Mesothelial cell of epicardium (in vitro differentiated cells): ENCODE results near the gene GPT2. TPM values are rescaled to one million over a fixed set of nuclear protein-coding genes. Genes with fewer than 3 reads are reported as not detected.

Experiments used
- DNase-seq, 2 experiments: peaks; one replicate each; pipeline ENCODE4 v3.0.0; 2021; ENCODE audit warnings: low spot score in 2 of 2; ENCODE audit not compliant: unreplicated experiment in 2 of 2
- H3K27ac Mint-ChIP-seq: 2 replicates; pipeline ENCODE4 v1.8.0; 2021; ENCODE audit warnings: mixed read lengths
- H3K27me3 Mint-ChIP-seq: 2 replicates; pipeline ENCODE4 v1.8.0; 2021; ENCODE audit warnings: low read depth, mixed read lengths
- H3K36me3 Mint-ChIP-seq: 2 replicates; pipeline ENCODE4 v1.8.0; 2021; ENCODE audit warnings: mixed read lengths
- H3K4me1 Mint-ChIP-seq: 2 replicates; pipeline ENCODE4 v1.8.0; 2021; ENCODE audit warnings: mixed read lengths
- H3K4me3 Mint-ChIP-seq: 2 replicates; pipeline ENCODE4 v1.8.0; 2021; ENCODE audit warnings: mild to moderate bottlenecking, moderate library complexity, mixed read lengths
- H3K9me3 Mint-ChIP-seq: 2 replicates; pipeline ENCODE4 v1.8.0; 2021; ENCODE audit warnings: mixed read lengths
- CTCF ChIP-seq: fragments of 200-600 bp; sonication (generic); IDR thresholded peaks from one replicate; pipeline ENCODE4 v1.5.0; 2021; ENCODE audit warnings: antibody characterized with exemption; ENCODE audit not compliant: unreplicated experiment
- total RNA-seq: library from RNA; stranded (reverse); gene quantifications from 3 replicates; pipeline ENCODE4 v1.2.1, GENCODE V29; 2021

The GPT2 gene
- total RNA-seq, 1 donor from 2014 or later, result 30.6 TPM

GRCh38 chr16:46911038-46911437 lies 26.9 kb downstream of the GPT2 start:
- Mint-ChIP-seq H3K36me3 (peaks cover 20% of the 10 kb centered on the region), H3K27me3 (no peaks in the 10 kb centered on the region), H3K4me1 (no peaks in the 10 kb centered on the region), H3K4me3 (no peak overlapping the region), H3K9me3 (no peaks in the 10 kb centered on the region), H3K27ac (no peak overlapping the region)
- no peak for DNase-seq
- TF ChIP-seq CTCF, result no peak

- Mint-ChIP-seq H3K4me3 (no peak overlapping the region), H3K9me3 (no peaks in the 10 kb centered on the region), H3K27me3 (no peaks in the 10 kb centered on the region), H3K36me3 (peaks cover 23% of the 10 kb centered on the region), H3K27ac (no peak overlapping the region), H3K4me1 (no peaks in the 10 kb centered on the region)
- DNase-seq, result no peak
- TF ChIP-seq CTCF, result no peak
Observed at GRCh38 chr16:46911650-46912049, 27.5 kb downstream of the GPT2 start.

- H3K4me3 Mint-ChIP-seq, result no peak overlapping the region
- H3K27ac Mint-ChIP-seq, result no peak overlapping the region
- no peaks in the 10 kb centered on the region for H3K9me3 Mint-ChIP-seq
- H3K27me3 Mint-ChIP-seq, result no peaks in the 10 kb centered on the region
- no peak for TF ChIP-seq CTCF
- H3K36me3 Mint-ChIP-seq, result peaks cover 29% of the 10 kb centered on the region
- DNase-seq, result no peak
- H3K4me1 Mint-ChIP-seq, result peaks cover 8% of the 10 kb centered on the region
Observed at GRCh38 chr16:46914556-46915201, 30.5 kb downstream of the GPT2 start.

- Mint-ChIP-seq H3K27ac (no peak overlapping the region), H3K4me3 (no peak overlapping the region)
Observed at GRCh38 chr16:46915483-46916025, 31.4 kb downstream of the GPT2 start.

GRCh38 chr16:46916980-46917379 lies 32.8 kb downstream of the GPT2 start:
- Mint-ChIP-seq H3K4me3 (no peak overlapping the region), H3K4me1 (peaks cover 24% of the 10 kb centered on the region), H3K9me3 (no peaks in the 10 kb centered on the region), H3K27me3 (no peaks in the 10 kb centered on the region), H3K36me3 (peaks cover 27% of the 10 kb centered on the region), H3K27ac (no peak overlapping the region)
- DNase-seq, result no peak
- no peak for TF ChIP-seq CTCF

More at GRCh38 chr16:46915483-46916025, 31.4 kb downstream of the GPT2 start:
- peaks cover 15% of the 10 kb centered on the region for H3K4me1 Mint-ChIP-seq
- DNase-seq, result no peak
- no peak for TF ChIP-seq CTCF
- peaks cover 29% of the 10 kb centered on the region for H3K36me3 Mint-ChIP-seq
- no peaks in the 10 kb centered on the region for H3K27me3 Mint-ChIP-seq
- no peaks in the 10 kb centered on the region for H3K9me3 Mint-ChIP-seq
